ENCODE results near the gene TCF12.

DNA sequence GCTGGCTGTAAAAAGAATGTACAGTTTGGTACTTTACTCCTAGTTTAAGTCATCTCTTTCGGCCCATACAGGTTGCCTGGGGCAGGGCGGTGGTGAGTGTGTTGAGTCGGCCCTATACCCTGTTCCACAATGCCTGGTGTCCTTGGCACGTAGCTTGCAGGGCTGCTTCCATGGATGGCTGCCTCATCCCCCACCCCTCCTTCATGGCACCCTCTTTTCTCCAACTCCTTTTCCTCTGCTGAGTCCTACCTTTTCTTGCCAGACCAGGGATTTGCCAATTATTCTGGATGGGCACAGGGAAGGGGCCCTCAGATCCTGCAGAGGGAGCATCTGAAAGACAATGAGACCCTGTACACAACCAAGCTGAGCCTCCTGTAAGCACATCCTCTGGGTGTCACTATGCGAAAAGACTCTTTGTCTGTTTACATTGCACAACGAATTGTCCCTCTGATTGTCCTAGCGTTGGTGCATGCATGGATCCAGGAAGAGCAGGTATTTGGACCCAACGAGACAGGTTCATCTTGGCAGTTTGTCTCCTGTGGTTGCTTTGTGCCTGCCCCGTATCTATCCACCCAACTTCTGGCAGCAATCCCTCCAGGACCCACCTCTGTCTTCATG lies 384.3 kb downstream of the TCF12 start:
- TF ChIP-seq, protein P1, sequence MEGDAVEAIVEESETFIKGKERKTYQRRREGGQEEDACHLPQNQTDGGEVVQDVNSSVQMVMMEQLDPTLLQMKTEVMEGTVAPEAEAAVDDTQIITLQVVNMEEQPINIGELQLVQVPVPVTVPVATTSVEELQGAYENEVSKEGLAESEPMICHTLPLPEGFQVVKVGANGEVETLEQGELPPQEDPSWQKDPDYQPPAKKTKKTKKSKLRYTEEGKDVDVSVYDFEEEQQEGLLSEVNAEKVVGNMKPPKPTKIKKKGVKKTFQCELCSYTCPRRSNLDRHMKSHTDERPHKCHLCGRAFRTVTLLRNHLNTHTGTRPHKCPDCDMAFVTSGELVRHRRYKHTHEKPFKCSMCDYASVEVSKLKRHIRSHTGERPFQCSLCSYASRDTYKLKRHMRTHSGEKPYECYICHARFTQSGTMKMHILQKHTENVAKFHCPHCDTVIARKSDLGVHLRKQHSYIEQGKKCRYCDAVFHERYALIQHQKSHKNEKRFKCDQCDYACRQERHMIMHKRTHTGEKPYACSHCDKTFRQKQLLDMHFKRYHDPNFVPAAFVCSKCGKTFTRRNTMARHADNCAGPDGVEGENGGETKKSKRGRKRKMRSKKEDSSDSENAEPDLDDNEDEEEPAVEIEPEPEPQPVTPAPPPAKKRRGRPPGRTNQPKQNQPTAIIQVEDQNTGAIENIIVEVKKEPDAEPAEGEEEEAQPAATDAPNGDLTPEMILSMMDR (IDR thresholded peaks at IDR 0.05), result no peak
- no peak for TF ChIP-seq POLR2A (IDR thresholded peaks at IDR 0.05)
- no peak for TF ChIP-seq POLR2AphosphoS5 (IDR thresholded peaks at IDR 0.05)

Measured in transverse colon (tissue), 4 donors.